ENCODE data around the gene PDE4B. TPM values are rescaled to one million over a fixed set of nuclear protein-coding genes. Genes with fewer than 3 reads are reported as not detected.
A peak's percentile ranks its signal among the peaks of the same experiment; 100 is the strongest.

PDE4B gene
- total and polyA plus RNA-seq, 7 experiments from 2014 or later: 43.5 to 99.2 (median 46.7) TPM

GRCh38 chr1:66393586-66394287, 601.0 kb downstream of the PDE4B start:
- peaks cover 0 to 16% (median 3%) of the 10 kb centered on the region in 7 donors for H3K4me1 Mint-ChIP-seq
- Histone ChIP-seq H3K4me1 (ENCODE audit: control insufficient read depth in 2 of 2, insufficient read depth in 2 of 2, low read length in 2 of 2) (no peaks in the 10 kb centered on the region), H3K27me3 (ENCODE audit: control insufficient read depth in 2 of 2, insufficient read depth in 2 of 2, low read length in 2 of 2) (no peaks in the 10 kb centered on the region), H3K36me3 (ENCODE audit: control insufficient read depth in 2 of 3, insufficient read depth in 3 of 3, low read length in 3 of 3) (no peaks in the 10 kb centered on the region), H3K27ac (ENCODE audit: low read depth, low read length) (no peak overlapping the region), H3K9me3 (ENCODE audit: control insufficient read depth in 2 of 3, low read length in 3 of 3) (no peaks in the 10 kb centered on the region), H3K4me3 (ENCODE audit: low read length) (no peak overlapping the region)
- peak overlapping the region in 2 of 9 donors; percentile 21 to 54 for H3K27ac Mint-ChIP-seq
- H3K36me3 Mint-ChIP-seq: peaks cover 0 to 8% (median 5%) of the 10 kb centered on the region in 5 donors
- ATAC-seq (no peak), DNase-seq (no peak)
- H3K9me3 Mint-ChIP-seq: peaks cover 0 to 14% (median 5%) of the 10 kb centered on the region in 11 donors
- intact Hi-C loops (cut with micrococcal nuclease): no loop called here
- CTCF ChIA-PET: no interaction called here
- POLR2A ChIA-PET: no interaction called here
- H3K4me3 Mint-ChIP-seq: no peak overlapping the region
- H3K27me3 Mint-ChIP-seq: no peaks in the 10 kb centered on the region

- Mint-ChIP-seq H3K36me3 (peaks cover 0 to 6% (median 2%) of the 10 kb centered on the region in 5 donors), H3K4me1 (peaks cover 0 to 16% (median 3%) of the 10 kb centered on the region in 7 donors), H3K27ac (no peak overlapping the region), H3K9me3 (peaks cover 0 to 12% (median 3%) of the 10 kb centered on the region in 11 donors), H3K4me3 (no peak overlapping the region), H3K27me3 (no peaks in the 10 kb centered on the region)
- Histone ChIP-seq H3K9me3 (ENCODE audit: control insufficient read depth in 2 of 3, low read length in 3 of 3) (no peaks in the 10 kb centered on the region), H3K27ac (ENCODE audit: low read depth, low read length) (no peak overlapping the region), H3K36me3 (ENCODE audit: control insufficient read depth in 2 of 3, insufficient read depth in 3 of 3, low read length in 3 of 3) (no peaks in the 10 kb centered on the region), H3K4me1 (ENCODE audit: control insufficient read depth in 2 of 2, insufficient read depth in 2 of 2, low read length in 2 of 2) (no peaks in the 10 kb centered on the region), H3K27me3 (ENCODE audit: control insufficient read depth in 2 of 2, insufficient read depth in 2 of 2, low read length in 2 of 2) (no peaks in the 10 kb centered on the region), H3K4me3 (ENCODE audit: low read length) (no peak overlapping the region)
- ChIA-PET CTCF (no interaction called here), POLR2A (no interaction called here)
- DNase-seq (no peak), ATAC-seq (no peak)
- intact Hi-C loops (cut with micrococcal nuclease): no loop called here
Measured at GRCh38 chr1:66394603-66395002, 601.9 kb downstream of the PDE4B start.

- H3K4me3 Mint-ChIP-seq: no peak overlapping the region
- H3K27me3 Mint-ChIP-seq: no peaks in the 10 kb centered on the region
- Histone ChIP-seq H3K4me1 (ENCODE audit: control insufficient read depth in 2 of 2, insufficient read depth in 2 of 2, low read length in 2 of 2) (no peaks in the 10 kb centered on the region), H3K36me3 (ENCODE audit: control insufficient read depth in 2 of 3, insufficient read depth in 3 of 3, low read length in 3 of 3) (no peaks in the 10 kb centered on the region), H3K27me3 (ENCODE audit: control insufficient read depth in 2 of 2, insufficient read depth in 2 of 2, low read length in 2 of 2) (no peaks in the 10 kb centered on the region), H3K9me3 (ENCODE audit: control insufficient read depth in 2 of 3, low read length in 3 of 3) (no peaks in the 10 kb centered on the region), H3K27ac (ENCODE audit: low read depth, low read length) (no peak overlapping the region), H3K4me3 (ENCODE audit: low read length) (no peak overlapping the region)
- no peak for DNase-seq
- intact Hi-C loops (cut with micrococcal nuclease): no loop called here
- H3K9me3 Mint-ChIP-seq: peaks cover 0 to 7% (median 2%) of the 10 kb centered on the region in 11 donors
- H3K27ac Mint-ChIP-seq: no peak overlapping the region
- ATAC-seq: peak; percentile 80
- POLR2A ChIA-PET: interaction anchor here (0.8 to 1.0 kb wide), 2 partner anchors 17 to 22 kb away, joined by 3 read pairs; no protein-coding TSS in a partner anchor
- H3K36me3 Mint-ChIP-seq: peaks cover 0 to 5% (median 0%) of the 10 kb centered on the region in 5 donors
- CTCF ChIA-PET: interaction anchor here (2.0 kb wide), 1 partner anchor 40 kb away, joined by 5 read pairs; no protein-coding TSS in a partner anchor
- H3K4me1 Mint-ChIP-seq: peaks cover 6 to 23% (median 10%) of the 10 kb centered on the region in 7 donors
Measured at GRCh38 chr1:66395202-66396061, 602.7 kb downstream of the PDE4B start.

GRCh38 chr1:66396212-66396890, 603.7 kb downstream of the PDE4B start:
- Mint-ChIP-seq H3K9me3 (peaks cover 0 to 7% (median 0%) of the 10 kb centered on the region in 11 donors), H3K36me3 (peaks cover 0 to 4% (median 0%) of the 10 kb centered on the region in 5 donors), H3K4me1 (peaks cover 8 to 28% (median 12%) of the 10 kb centered on the region in 7 donors), H3K27ac (no peak overlapping the region), H3K4me3 (no peak overlapping the region), H3K27me3 (no peaks in the 10 kb centered on the region)
- intact Hi-C loops (cut with micrococcal nuclease): no loop called here
- H3K27ac ChIP-seq (ENCODE audit: low read depth, low read length): no peak overlapping the region
- no peaks in the 10 kb centered on the region for H3K27me3 ChIP-seq (ENCODE audit: control insufficient read depth in 2 of 2, insufficient read depth in 2 of 2, low read length in 2 of 2)
- H3K4me1 ChIP-seq (ENCODE audit: control insufficient read depth in 2 of 2, insufficient read depth in 2 of 2, low read length in 2 of 2): no peaks in the 10 kb centered on the region
- ChIA-PET POLR2A (interaction anchor here (0.7 to 1.0 kb wide), 3 partner anchors 18 to 23 kb away, joined by 3 read pairs; no protein-coding TSS in a partner anchor), CTCF (interaction anchor here (2.0 kb wide), 1 partner anchor 39 kb away, joined by 5 read pairs; no protein-coding TSS in a partner anchor)
- no peaks in the 10 kb centered on the region for H3K9me3 ChIP-seq (ENCODE audit: control insufficient read depth in 2 of 3, low read length in 3 of 3)
- no peaks in the 10 kb centered on the region for H3K36me3 ChIP-seq (ENCODE audit: control insufficient read depth in 2 of 3, insufficient read depth in 3 of 3, low read length in 3 of 3)
- H3K4me3 ChIP-seq (ENCODE audit: low read length): no peak overlapping the region
- DNase-seq (no peak), ATAC-seq (peak; percentile 52)

- Histone ChIP-seq H3K9me3 (ENCODE audit: control insufficient read depth in 2 of 3, low read length in 3 of 3) (no peaks in the 10 kb centered on the region), H3K27ac (ENCODE audit: low read depth, low read length) (no peak overlapping the region), H3K4me3 (ENCODE audit: low read length) (no peak overlapping the region), H3K36me3 (ENCODE audit: control insufficient read depth in 2 of 3, insufficient read depth in 3 of 3, low read length in 3 of 3) (no peaks in the 10 kb centered on the region), H3K4me1 (ENCODE audit: control insufficient read depth in 2 of 2, insufficient read depth in 2 of 2, low read length in 2 of 2) (no peaks in the 10 kb centered on the region), H3K27me3 (ENCODE audit: control insufficient read depth in 2 of 2, insufficient read depth in 2 of 2, low read length in 2 of 2) (no peaks in the 10 kb centered on the region)
- DNase-seq (no peak), ATAC-seq (no peak)
- POLR2A ChIA-PET: interaction anchor here (0.7 kb wide), 1 partner anchor 22 kb away, joined by 3 read pairs; no protein-coding TSS in a partner anchor
- Mint-ChIP-seq H3K27me3 (no peaks in the 10 kb centered on the region), H3K4me1 (peaks cover 8 to 36% (median 12%) of the 10 kb centered on the region in 7 donors), H3K4me3 (no peak overlapping the region), H3K9me3 (peaks cover 0 to 7% (median 0%) of the 10 kb centered on the region in 11 donors), H3K36me3 (peaks cover 0 to 4% (median 0%) of the 10 kb centered on the region in 5 donors), H3K27ac (no peak overlapping the region)
- CTCF ChIA-PET: interaction anchor here (2.0 kb wide), 1 partner anchor 38 kb away, joined by 5 read pairs; no protein-coding TSS in a partner anchor
- intact Hi-C loops (cut with micrococcal nuclease): no loop called here
Measured at GRCh38 chr1:66397192-66397591, 604.5 kb downstream of the PDE4B start.

- no peak for DNase-seq
- peak overlapping the region in 3 of 9 donors; percentile 11 to 62 (median 50) for H3K27ac Mint-ChIP-seq
- POLR2A ChIA-PET: no interaction called here
- no peak overlapping the region for H3K27ac ChIP-seq (ENCODE audit: low read depth, low read length)
- ATAC-seq: no peak
- H3K36me3 Mint-ChIP-seq: peaks cover 0 to 1% (median 0%) of the 10 kb centered on the region in 5 donors
- H3K4me1 Mint-ChIP-seq: peaks cover 7 to 41% (median 10%) of the 10 kb centered on the region in 7 donors
- intact Hi-C loops (cut with micrococcal nuclease): loop anchor here in 1 of 2 donors (2.0 to 5.0 kb wide), 2 partner anchors 25 to 37 kb away; no protein-coding TSS in a partner anchor
- H3K36me3 ChIP-seq (ENCODE audit: control insufficient read depth in 2 of 3, insufficient read depth in 3 of 3, low read length in 3 of 3): no peaks in the 10 kb centered on the region
- H3K9me3 ChIP-seq (ENCODE audit: control insufficient read depth in 2 of 3, low read length in 3 of 3): no peaks in the 10 kb centered on the region
- H3K9me3 Mint-ChIP-seq: peaks cover 0 to 3% (median 0%) of the 10 kb centered on the region in 11 donors
- no peaks in the 10 kb centered on the region for H3K4me1 ChIP-seq (ENCODE audit: control insufficient read depth in 2 of 2, insufficient read depth in 2 of 2, low read length in 2 of 2)
- no peaks in the 10 kb centered on the region for H3K27me3 Mint-ChIP-seq
- H3K4me3 Mint-ChIP-seq: peak overlapping the region in 1 of 10 donors; percentile 54
- CTCF ChIA-PET: interaction anchor here (0.9 kb wide), 1 partner anchor 32 kb away, joined by 3 read pairs; no protein-coding TSS in a partner anchor
- H3K27me3 ChIP-seq (ENCODE audit: control insufficient read depth in 2 of 2, insufficient read depth in 2 of 2, low read length in 2 of 2): no peaks in the 10 kb centered on the region
- H3K4me3 ChIP-seq (ENCODE audit: low read length): no peak overlapping the region
Measured at GRCh38 chr1:66399888-66400529, 607.3 kb downstream of the PDE4B start.
